Caco-2 (cell line): ENCODE data around the gene LRRTM2. TPM values are rescaled to one million over a fixed set of nuclear protein-coding genes. Genes with fewer than 3 reads are reported as not detected.

Source experiments
- BruUV-seq: library from RNA; stranded (reverse); fragments of 400-500 nt; replicated peaks from 2 replicates; lab custom pipeline; 2021; lab: Mats Ljungman, UMichigan
- CTCF ChIA-PET: fragments of 300-600 bp; sonication (Branson Sonifier 250); formaldehyde crosslinking; loops from one replicate; lab custom pipeline; 2022; ENCODE audit warnings: antibody characterized with exemption; lab: Charles Lee
- POLR2A ChIA-PET: fragments of 300-600 bp; sonication (Branson Sonifier 250); formaldehyde crosslinking; loops from one replicate; lab custom pipeline; 2022; ENCODE audit warnings: antibody characterized with exemption; lab: Charles Lee
- DNase-seq, 2 experiments: peaks; one replicate each; pipeline versions ENCODE4 v3.0.0 to v3.0.0-alpha.2; 2020 to 2022
- H3K27me3 ChIP-seq: replicated peaks from 2 replicates; pipeline ENCODE4 v1.6.0; 2011; ENCODE audit warnings: low read length; ENCODE audit not compliant: control insufficient read depth, insufficient read depth
- H3K36me3 ChIP-seq: 2 replicates; pipeline ENCODE4 v1.5.1; 2011; ENCODE audit warnings: low read length; ENCODE audit not compliant: control insufficient read depth, insufficient read depth
- H3K4me1 ChIP-seq: fragments of 250-450 bp; sonication (Bioruptor Pico); 2 replicates; pipeline ENCODE4 v1.5.1; 2020; ENCODE audit warnings: mild to moderate bottlenecking
- H3K4me3 ChIP-seq: 2 replicates; pipeline ENCODE4 v1.5.1; 2011; ENCODE audit warnings: low read depth, mild to moderate bottlenecking, control low read depth, low read length
- H3K9me3 ChIP-seq: fragments of 250-450 bp; sonication (Bioruptor Pico); 2 replicates; pipeline ENCODE4 v1.5.1; 2020; ENCODE audit warnings: mild to moderate bottlenecking, moderate library complexity
- H3K27ac Mint-ChIP-seq: one replicate; pipeline ENCODE4 v1.8.0; 2022; ENCODE audit warnings: mixed read lengths; ENCODE audit not compliant: unreplicated experiment
- H3K27me3 Mint-ChIP-seq: one replicate; pipeline ENCODE4 v1.8.0; 2022; ENCODE audit warnings: mixed read lengths; ENCODE audit not compliant: insufficient read depth, unreplicated experiment
- H3K36me3 Mint-ChIP-seq: one replicate; pipeline ENCODE4 v1.8.0; 2022; ENCODE audit warnings: mild to moderate bottlenecking, mixed read lengths; ENCODE audit not compliant: insufficient read depth, unreplicated experiment
- H3K4me1 Mint-ChIP-seq: one replicate; pipeline ENCODE4 v1.8.0; 2022; ENCODE audit warnings: low read depth, mixed read lengths; ENCODE audit not compliant: unreplicated experiment
- H3K4me3 Mint-ChIP-seq: one replicate; pipeline ENCODE4 v1.8.0; 2022; ENCODE audit warnings: mild to moderate bottlenecking, moderate library complexity, mixed read lengths; ENCODE audit not compliant: unreplicated experiment
- H3K9me3 Mint-ChIP-seq: one replicate; pipeline ENCODE4 v1.8.0; 2022; ENCODE audit warnings: mixed read lengths; ENCODE audit not compliant: unreplicated experiment
- CTCF ChIP-seq, 2 experiments: fragments of 200-600 bp in 1 of 2; IDR thresholded peaks; 1 replicate in 1 of 2; 2 replicates in 1 of 2; pipeline versions ENCODE4 v1.5.1 to v1.8.0; 2011 to 2022; ENCODE audit warnings: antibody characterized with exemption in 1 of 2, control low read depth in 1 of 2, inconsistent platforms in 1 of 2, low read depth in 1 of 2, low read length in 1 of 2, mild to moderate bottlenecking in 1 of 2, moderate library complexity in 1 of 2; ENCODE audit not compliant: insufficient read depth in 1 of 2, severe bottlenecking in 1 of 2, unreplicated experiment in 1 of 2
- intact Hi-C: fragments of 100-400 bp; cut with micrococcal nuclease; formaldehyde crosslinking; loops from one replicate; pipeline ENCODE4 v1.10.0; 2022; ENCODE audit not compliant: unreplicated experiment
- total RNA-seq: library from RNA; stranded (reverse); gene quantifications from 2 replicates; pipeline ENCODE4 v1.2.3, GENCODE V29; 2022

Gene LRRTM2
- total RNA-seq, 1 experiment from 2014 or later: not detected

DNA sequence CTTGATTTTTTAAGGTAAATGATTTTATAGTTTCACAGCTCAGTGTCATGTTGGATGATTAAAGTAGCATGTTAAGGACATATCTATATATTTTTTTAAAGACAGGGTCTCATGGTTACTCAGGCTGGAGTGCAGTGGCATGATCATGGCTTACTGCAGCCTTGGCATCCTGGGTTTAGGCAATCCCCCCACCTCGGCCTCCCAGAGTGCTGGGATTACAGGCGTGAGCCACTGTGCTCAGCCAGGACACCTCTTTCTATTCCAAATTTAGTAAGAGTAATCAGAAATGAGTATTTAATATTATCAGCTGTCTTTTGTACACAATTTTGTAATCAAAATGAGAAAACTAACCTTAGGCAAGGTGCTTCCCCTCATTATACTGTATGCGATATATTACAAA lies 38.6 kb upstream of the LRRTM2 start:
- TF ChIP-seq CTCF (IDR thresholded peaks at IDR 0.05; ENCODE audit: insufficient read depth in 1 of 2, low read depth in 1 of 2, low read length in 1 of 2, severe bottlenecking in 1 of 2, unreplicated experiment in 1 of 2): no peak
- H3K27me3 ChIP-seq: no peaks in the 10 kb centered on the region

DNA sequence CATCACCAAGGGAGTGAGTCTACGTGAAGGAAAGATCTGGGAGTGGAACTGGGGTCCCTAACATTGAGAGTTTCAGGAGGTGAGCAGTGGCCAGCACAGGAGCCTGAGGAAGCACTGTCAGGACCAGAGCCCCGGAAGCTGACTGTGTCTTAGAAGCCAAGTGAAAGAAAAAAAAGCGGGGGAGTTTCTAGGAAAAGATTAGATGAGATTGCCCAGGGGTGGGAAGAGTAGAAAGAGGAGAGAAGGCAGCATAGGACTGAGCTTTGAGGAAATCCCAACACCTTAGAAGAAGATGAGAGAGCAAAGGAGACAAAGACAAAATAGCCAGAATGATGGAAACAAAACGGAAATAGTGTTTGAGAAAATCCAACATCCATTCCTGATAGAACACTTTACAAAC lies 37.0 kb upstream of the LRRTM2 start:
- peaks cover 2% of the 10 kb centered on the region for H3K36me3 ChIP-seq
- intact Hi-C loops: no loop called here
- H3K9me3 ChIP-seq: no peaks in the 10 kb centered on the region
- no peaks in the 10 kb centered on the region for H3K9me3 Mint-ChIP-seq
- H3K4me3 Mint-ChIP-seq: no peak overlapping the region
- no peaks in the 10 kb centered on the region for H3K4me1 Mint-ChIP-seq
- peaks cover 69% of the 10 kb centered on the region for H3K36me3 Mint-ChIP-seq
- POLR2A ChIA-PET: no interaction called here
- no peaks in the 10 kb centered on the region for H3K27me3 Mint-ChIP-seq
- CTCF ChIA-PET: no interaction called here
- DNase-seq: no peak
- H3K4me1 ChIP-seq: no peaks in the 10 kb centered on the region
- no TSS peak for BruUV-seq
- no peak for TF ChIP-seq CTCF (IDR thresholded peaks at IDR 0.05; ENCODE audit: insufficient read depth in 1 of 2, low read depth in 1 of 2, low read length in 1 of 2, severe bottlenecking in 1 of 2, unreplicated experiment in 1 of 2)
- no peak overlapping the region for H3K4me3 ChIP-seq
- H3K27ac Mint-ChIP-seq: no peak overlapping the region
- no peaks in the 10 kb centered on the region for H3K27me3 ChIP-seq

More for the DNA sequence above, 38.6 kb upstream of the LRRTM2 start:
- DNase-seq: no peak
- Mint-ChIP-seq H3K4me3 (no peak overlapping the region), H3K27ac (no peak overlapping the region), H3K9me3 (no peaks in the 10 kb centered on the region), H3K4me1 (no peaks in the 10 kb centered on the region), H3K36me3 (peaks cover 55% of the 10 kb centered on the region), H3K27me3 (no peaks in the 10 kb centered on the region)
- Histone ChIP-seq H3K4me1 (no peaks in the 10 kb centered on the region), H3K4me3 (no peak overlapping the region), H3K36me3 (peaks cover 4% of the 10 kb centered on the region), H3K9me3 (no peaks in the 10 kb centered on the region)
- ChIA-PET CTCF (no interaction called here), POLR2A (no interaction called here)
- BruUV-seq: no TSS peak
- intact Hi-C loops: no loop called here

- TF ChIP-seq CTCF (IDR thresholded peaks at IDR 0.05; ENCODE audit: insufficient read depth in 1 of 2, low read depth in 1 of 2, low read length in 1 of 2, severe bottlenecking in 1 of 2, unreplicated experiment in 1 of 2): no peak
- no peak overlapping the region for H3K4me3 ChIP-seq
- no peaks in the 10 kb centered on the region for H3K9me3 Mint-ChIP-seq
- H3K36me3 ChIP-seq: peaks cover 4% of the 10 kb centered on the region
- H3K4me1 Mint-ChIP-seq: no peaks in the 10 kb centered on the region
- intact Hi-C loops: no loop called here
- H3K27me3 ChIP-seq: no peaks in the 10 kb centered on the region
- no peaks in the 10 kb centered on the region for H3K9me3 ChIP-seq
- no peak overlapping the region for H3K4me3 Mint-ChIP-seq
- no peak overlapping the region for H3K27ac Mint-ChIP-seq
- ChIA-PET POLR2A (no interaction called here), CTCF (no interaction called here)
- no peaks in the 10 kb centered on the region for H3K4me1 ChIP-seq
- peaks cover 75% of the 10 kb centered on the region for H3K36me3 Mint-ChIP-seq
- no peaks in the 10 kb centered on the region for H3K27me3 Mint-ChIP-seq
- no TSS peak for BruUV-seq
- DNase-seq: no peak
Observed at GRCh38 chr5:138911441-138911840, 36.3 kb upstream of the LRRTM2 start.
